ENCODE measurements around the gene PER2. TPM values are rescaled to one million over a fixed set of nuclear protein-coding genes. Genes with fewer than 3 reads are reported as not detected.

The PER2 gene, protein sequence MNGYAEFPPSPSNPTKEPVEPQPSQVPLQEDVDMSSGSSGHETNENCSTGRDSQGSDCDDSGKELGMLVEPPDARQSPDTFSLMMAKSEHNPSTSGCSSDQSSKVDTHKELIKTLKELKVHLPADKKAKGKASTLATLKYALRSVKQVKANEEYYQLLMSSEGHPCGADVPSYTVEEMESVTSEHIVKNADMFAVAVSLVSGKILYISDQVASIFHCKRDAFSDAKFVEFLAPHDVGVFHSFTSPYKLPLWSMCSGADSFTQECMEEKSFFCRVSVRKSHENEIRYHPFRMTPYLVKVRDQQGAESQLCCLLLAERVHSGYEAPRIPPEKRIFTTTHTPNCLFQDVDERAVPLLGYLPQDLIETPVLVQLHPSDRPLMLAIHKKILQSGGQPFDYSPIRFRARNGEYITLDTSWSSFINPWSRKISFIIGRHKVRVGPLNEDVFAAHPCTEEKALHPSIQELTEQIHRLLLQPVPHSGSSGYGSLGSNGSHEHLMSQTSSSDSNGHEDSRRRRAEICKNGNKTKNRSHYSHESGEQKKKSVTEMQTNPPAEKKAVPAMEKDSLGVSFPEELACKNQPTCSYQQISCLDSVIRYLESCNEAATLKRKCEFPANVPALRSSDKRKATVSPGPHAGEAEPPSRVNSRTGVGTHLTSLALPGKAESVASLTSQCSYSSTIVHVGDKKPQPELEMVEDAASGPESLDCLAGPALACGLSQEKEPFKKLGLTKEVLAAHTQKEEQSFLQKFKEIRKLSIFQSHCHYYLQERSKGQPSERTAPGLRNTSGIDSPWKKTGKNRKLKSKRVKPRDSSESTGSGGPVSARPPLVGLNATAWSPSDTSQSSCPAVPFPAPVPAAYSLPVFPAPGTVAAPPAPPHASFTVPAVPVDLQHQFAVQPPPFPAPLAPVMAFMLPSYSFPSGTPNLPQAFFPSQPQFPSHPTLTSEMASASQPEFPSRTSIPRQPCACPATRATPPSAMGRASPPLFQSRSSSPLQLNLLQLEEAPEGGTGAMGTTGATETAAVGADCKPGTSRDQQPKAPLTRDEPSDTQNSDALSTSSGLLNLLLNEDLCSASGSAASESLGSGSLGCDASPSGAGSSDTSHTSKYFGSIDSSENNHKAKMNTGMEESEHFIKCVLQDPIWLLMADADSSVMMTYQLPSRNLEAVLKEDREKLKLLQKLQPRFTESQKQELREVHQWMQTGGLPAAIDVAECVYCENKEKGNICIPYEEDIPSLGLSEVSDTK (N-terminal part only)
- total RNA-seq (2011; cell fraction: chromatin; rRNA removed; ENCODE audit: low replicate concordance) = 22.3 and 47.8 TPM in 2 replicates
- 14.6 and 18.5 TPM in 2 replicates for total RNA-seq (2011; cell fraction: nucleolus; rRNA removed)
- 15.5 and 19.4 TPM in 2 replicates for total RNA-seq (2011; cell fraction: nucleoplasm; rRNA removed)
- total RNA-seq (2014; rRNA removed) (3.9 and 4.7 TPM in 2 replicates), total RNA-seq (2014; rRNA removed; fragmentation: Illumina TruSeq; extraction: Trizol) (2.8 and 3.5 TPM in 2 replicates), total RNA-seq (2015; rRNA removed; fragmentation: Illumina TruSeq; extraction: Trizol) (2.5 and 2.6 TPM in 2 replicates), total RNA-seq (2021) (7.7 and 10.3 TPM in 2 replicates), polyA plus RNA-seq (2011; rRNA removed) (2.4 and 3.1 TPM in 2 replicates), polyA plus RNA-seq (2014; fragmentation: Illumina TruSeq; extraction: Trizol) (3.3 and 4.1 TPM in 2 replicates), polyA plus RNA-seq (2014; fragmentation: Nextera tagmentation; extraction: Ambion mirVana) (1 to 10 TPM; 1.1 to 1.8 TPM), polyA plus RNA-seq (2014; rRNA removed) (2.9 and 3.1 TPM in 2 replicates), polyA minus RNA-seq (2011; rRNA and poly(A)+ RNA removed) (9.8 and 10.6 TPM in 2 replicates), Bru-seq, nascent RNA (percentile 64 among the genes with signal in this experiment), BruChase-seq, experiment 1, labeled RNA remaining after a 2-hour chase (percentile 62 among the genes with signal in this experiment), BruChase-seq, experiment 2, labeled RNA remaining after a 6-hour chase (percentile 63 among the genes with signal in this experiment)
- 1.4 and 1.8 TPM in 2 replicates for polyA plus RNA-seq (2011; cell fraction: cytosol; rRNA removed)
- polyA plus RNA-seq (2011; cell fraction: nucleus; rRNA removed) = 6.3 and 8.2 TPM in 2 replicates
- polyA plus RNA-seq (2012) = 1.3 and 2.0 TPM in 2 replicates
- polyA minus RNA-seq (2011; cell fraction: cytosol; rRNA and poly(A)+ RNA removed) = 3.5 and 8.4 TPM in 2 replicates
- polyA minus RNA-seq (2011; cell fraction: nucleus; rRNA and poly(A)+ RNA removed) = 10.9 and 14.4 TPM in 2 replicates
- long read RNA-seq, experiment 1, partial matches to known transcripts = 9 of 12 reads
- long read RNA-seq, experiment 1, other reads (novel, unspliced or antisense) = 3 of 12 reads
- long read RNA-seq, experiment 2, partial matches to known transcripts = 2 of 2 reads
- long read RNA-seq, experiment 2, other reads (novel, unspliced or antisense) = 0 of 2 reads
- long read RNA-seq, experiment 3, partial matches to known transcripts = 0 of 2 reads
- long read RNA-seq, experiment 3, other reads (novel, unspliced or antisense) = 2 of 2 reads

DNA sequence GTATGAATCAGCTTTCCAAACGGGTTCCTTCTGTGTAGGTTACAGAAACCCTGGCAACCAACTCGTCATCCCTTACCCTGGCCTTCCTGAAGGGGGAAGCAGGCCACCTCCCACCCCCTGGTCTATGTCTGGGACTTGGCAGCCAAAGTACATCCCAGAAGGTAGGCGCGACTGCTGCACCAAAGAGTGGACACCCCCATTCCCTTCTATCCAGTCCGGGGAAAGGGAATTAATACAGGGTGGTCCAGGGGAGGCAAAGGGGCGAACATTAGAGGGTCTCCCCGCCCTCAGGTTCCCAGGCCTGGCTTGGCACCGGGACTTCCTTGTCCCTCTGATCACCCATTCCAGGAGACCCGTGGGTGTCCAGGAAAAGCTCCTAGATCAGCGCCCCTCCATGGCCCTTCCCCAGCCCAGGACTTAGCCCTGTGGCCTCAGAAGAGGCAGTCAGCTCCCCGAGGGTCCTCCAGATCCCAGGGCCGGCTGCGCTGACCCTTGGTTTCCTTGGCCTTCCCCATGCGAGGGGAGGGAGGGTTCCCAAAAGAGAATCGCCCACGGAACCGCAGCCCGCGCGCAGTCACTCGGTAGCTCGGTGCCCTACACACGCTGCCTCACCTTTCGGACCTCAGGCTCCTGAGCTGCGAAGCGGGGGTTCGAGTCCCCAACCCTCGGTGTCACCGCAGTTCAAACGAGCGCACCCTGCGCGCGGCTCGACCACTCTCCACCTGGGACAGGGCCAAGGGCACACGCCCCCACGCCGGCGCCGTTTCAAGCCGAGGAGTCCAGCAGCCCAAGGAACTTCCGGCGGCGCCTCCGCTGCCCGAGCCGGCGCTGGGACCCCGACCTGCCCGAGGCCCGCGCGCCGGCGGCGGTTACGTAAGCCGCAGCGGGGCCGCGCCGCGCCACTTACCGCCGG lies at the start of gene PER2:
PER2 (minus strand) TSS at position 874 of the 913 bp plus-strand sequence. CDS start 10,674 bp downstream, outside the sequence.
- intact Hi-C loops (cut with micrococcal nuclease) (no loop called here), in situ Hi-C loops (cut with MboI) (no loop called here)
- Histone ChIP-seq H3K4me3 (peak within 1 kb of the TSS; percentile 71), H2AFZ (ENCODE audit: low read depth, low read length) (peak within 1 kb of the TSS; percentile 90), H4K20me1 (replicated peaks; ENCODE audit: control insufficient read depth, insufficient read depth, low read length) (no peaks in the 10 kb centered on the region; the same call in 1 of the 2 replicates), H3K79me2 (ENCODE audit: control insufficient read depth, insufficient read depth, low read length) (peaks cover 50% of the 10 kb centered on the region), H3K4me1 (replicated peaks in 1 of 2; ENCODE audit: control insufficient read depth in 2 of 2, insufficient read depth in 2 of 2, low read length in 2 of 2) (peaks cover 3 to 36% of the 10 kb centered on the region in 2 experiments; a peak in 4 of 5 replicates), H3K9me3 (replicated peaks; ENCODE audit: control insufficient read depth, insufficient read depth, low read depth, low read length) (no peaks in the 10 kb centered on the region), H3K9ac (ENCODE audit: insufficient read depth in 1 of 2, low read depth in 2 of 2, low read length in 2 of 2) (peak within 1 kb of the TSS; percentile 83 to 97), H3K27ac (ENCODE audit: extremely low read depth, low read depth, low read length) (peak within 1 kb of the TSS; percentile 84), H3K9me1 (ENCODE audit: control insufficient read depth, insufficient read depth, low read length) (peaks cover 5% of the 10 kb centered on the region), H3K36me3 (ENCODE audit: control insufficient read depth, insufficient read depth, low read length) (peaks cover 5% of the 10 kb centered on the region; the same call in 1 of the 3 replicates), H3K4me2 (ENCODE audit: insufficient read depth, low read length) (peak within 1 kb of the TSS; percentile 85), H3K27me3 (ENCODE audit: control insufficient read depth in 2 of 2, insufficient read depth in 2 of 2, low read length in 2 of 2) (no peaks in the 10 kb centered on the region; a peak in 1 of 5 replicates)
- peak; percentile 64 for ATAC-seq
- peak; percentile 32 for FAIRE-seq
- under 1% methylated on average over 40 of the region's 65 CpGs for WGBS (ENCODE audit: insufficient coverage, low coverage, missing lambda C conversion rate)
- no TSS peak for BruUV-seq (replicated peaks)
- peak; percentile 40 to 51 (median 46) for DNase-seq (ENCODE audit: extremely low read depth in 1 of 4, low spot score in 3 of 4)
- CTCF ChIA-PET (ENCODE audit: low intra/inter-chr PET ratio) = no interaction called here
- POLR2A ChIA-PET = interaction anchor here (0.6 to 1.0 kb wide), 2 partner anchors 12 to 28 kb away, joined by 3 read pairs; no protein-coding TSS in a partner anchor
- TF ChIP-seq MTF1 (CRISPR knock-in tag; IDR thresholded peaks at IDR 0.05; ENCODE audit: borderline replicate concordance) = no peak
- peak; percentile 24 for TF ChIP-seq PCBP1 (IDR thresholded peaks at IDR 0.05; ENCODE audit: low read depth, low read length, poor library complexity, severe bottlenecking)
- TF ChIP-seq, protein P1, sequence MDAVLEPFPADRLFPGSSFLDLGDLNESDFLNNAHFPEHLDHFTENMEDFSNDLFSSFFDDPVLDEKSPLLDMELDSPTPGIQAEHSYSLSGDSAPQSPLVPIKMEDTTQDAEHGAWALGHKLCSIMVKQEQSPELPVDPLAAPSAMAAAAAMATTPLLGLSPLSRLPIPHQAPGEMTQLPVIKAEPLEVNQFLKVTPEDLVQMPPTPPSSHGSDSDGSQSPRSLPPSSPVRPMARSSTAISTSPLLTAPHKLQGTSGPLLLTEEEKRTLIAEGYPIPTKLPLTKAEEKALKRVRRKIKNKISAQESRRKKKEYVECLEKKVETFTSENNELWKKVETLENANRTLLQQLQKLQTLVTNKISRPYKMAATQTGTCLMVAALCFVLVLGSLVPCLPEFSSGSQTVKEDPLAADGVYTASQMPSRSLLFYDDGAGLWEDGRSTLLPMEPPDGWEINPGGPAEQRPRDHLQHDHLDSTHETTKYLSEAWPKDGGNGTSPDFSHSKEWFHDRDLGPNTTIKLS (IDR thresholded peaks at IDR 0.05; ENCODE audit: borderline replicate concordance, low read depth) = no peak
- no peak for TF ChIP-seq ZKSCAN8 (CRISPR knock-in tag; IDR thresholded peaks at IDR 0.05)
- TF ChIP-seq C11orf30 (IDR thresholded peaks at IDR 0.05; ENCODE audit: low read depth) = no peak
- TF ChIP-seq RFX1 (IDR thresholded peaks at IDR 0.05) = peak; percentile 70

Data from K562 (cell line).